ENCODE results near the gene RBM38. TPM values are rescaled to one million over a fixed set of nuclear protein-coding genes. Genes with fewer than 3 reads are reported as not detected.

Gene RBM38
- total RNA-seq, 4 donors from 2014 or later = 3.7 to 9.1 (median 6.3) TPM

- TF ChIP-seq CTCF (IDR thresholded peaks at IDR 0.05; ENCODE audit: low read depth) = no peak
These were observed 4.1 kb downstream of the RBM38 start for GRCh38 chr20:57395111-57395966.

GRCh38 chr20:57396212-57396983, 5.2 kb downstream of the RBM38 start:
- no peak for TF ChIP-seq CTCF (IDR thresholded peaks at IDR 0.05; ENCODE audit: low read depth)

GRCh38 chr20:57396984-57397692, 5.9 kb downstream of the RBM38 start:
- no peak for TF ChIP-seq CTCF (IDR thresholded peaks at IDR 0.05; ENCODE audit: low read depth)

- no peak for TF ChIP-seq CTCF (IDR thresholded peaks at IDR 0.05; ENCODE audit: low read depth)
These were observed 6.5 kb downstream of the RBM38 start for GRCh38 chr20:57397693-57398108.

GRCh38 chr20:57398231-57398821, 7.1 kb downstream of the RBM38 start:
- no peak for TF ChIP-seq CTCF (IDR thresholded peaks at IDR 0.05; ENCODE audit: low read depth)

GRCh38 chr20:57398901-57399535, 7.8 kb downstream of the RBM38 start:
- no peak for TF ChIP-seq CTCF (IDR thresholded peaks at IDR 0.05; ENCODE audit: low read depth)
